Measurements from ENCODE around the gene ABL2. TPM values are rescaled to one million over a fixed set of nuclear protein-coding genes. Genes with fewer than 3 reads are reported as not detected.

Gene ABL2
- total RNA-seq, 1 donor from 2014 or later: 22.9 TPM

GRCh38 chr1:179208681-179209477, 20.6 kb downstream of the ABL2 start:
- Mint-ChIP-seq H3K36me3 (ENCODE audit: low read depth) (no peaks in the 10 kb centered on the region), H3K9me3 (no peaks in the 10 kb centered on the region), H3K27ac (ENCODE audit: unreplicated experiment) (no peak overlapping the region), H3K4me3 (no peak overlapping the region), H3K27me3 (ENCODE audit: low read depth) (no peaks in the 10 kb centered on the region), H3K4me1 (peaks cover 7% of the 10 kb centered on the region)
- TF ChIP-seq CTCF (conservative IDR thresholded peaks at IDR 0.05): no peak
- DNase-seq (ENCODE audit: low read depth, low spot score): no peak

GRCh38 chr1:179206812-179207211, 22.7 kb downstream of the ABL2 start:
- H3K27me3 Mint-ChIP-seq (ENCODE audit: low read depth): no peaks in the 10 kb centered on the region
- no peak for TF ChIP-seq CTCF (conservative IDR thresholded peaks at IDR 0.05)
- no peaks in the 10 kb centered on the region for H3K9me3 Mint-ChIP-seq
- H3K4me3 Mint-ChIP-seq: no peak overlapping the region
- H3K4me1 Mint-ChIP-seq: peaks cover 16% of the 10 kb centered on the region
- no peak for DNase-seq (ENCODE audit: low read depth, low spot score)
- no peaks in the 10 kb centered on the region for H3K36me3 Mint-ChIP-seq (ENCODE audit: low read depth)
- H3K27ac Mint-ChIP-seq (ENCODE audit: unreplicated experiment): no peak overlapping the region

GRCh38 chr1:179205284-179205683, 24.2 kb downstream of the ABL2 start:
- no peaks in the 10 kb centered on the region for H3K9me3 Mint-ChIP-seq
- DNase-seq (ENCODE audit: low read depth, low spot score): no peak
- H3K4me3 Mint-ChIP-seq: no peak overlapping the region
- H3K27me3 Mint-ChIP-seq (ENCODE audit: low read depth): no peaks in the 10 kb centered on the region
- TF ChIP-seq CTCF (conservative IDR thresholded peaks at IDR 0.05): no peak
- H3K27ac Mint-ChIP-seq (ENCODE audit: unreplicated experiment): no peak overlapping the region
- H3K4me1 Mint-ChIP-seq: peaks cover 16% of the 10 kb centered on the region
- no peaks in the 10 kb centered on the region for H3K36me3 Mint-ChIP-seq (ENCODE audit: low read depth)

- H3K4me3 Mint-ChIP-seq: no peak overlapping the region
- no peaks in the 10 kb centered on the region for H3K36me3 Mint-ChIP-seq (ENCODE audit: low read depth)
- no peak for DNase-seq (ENCODE audit: low read depth, low spot score)
- H3K27me3 Mint-ChIP-seq (ENCODE audit: low read depth): no peaks in the 10 kb centered on the region
- H3K9me3 Mint-ChIP-seq: no peaks in the 10 kb centered on the region
- TF ChIP-seq CTCF (conservative IDR thresholded peaks at IDR 0.05): no peak
- peaks cover 16% of the 10 kb centered on the region for H3K4me1 Mint-ChIP-seq
- no peak overlapping the region for H3K27ac Mint-ChIP-seq (ENCODE audit: unreplicated experiment)
Observed at GRCh38 chr1:179202161-179202560, 27.3 kb downstream of the ABL2 start.

- Mint-ChIP-seq H3K27me3 (ENCODE audit: low read depth) (no peaks in the 10 kb centered on the region), H3K4me3 (no peak overlapping the region), H3K27ac (ENCODE audit: unreplicated experiment) (no peak overlapping the region), H3K9me3 (no peaks in the 10 kb centered on the region), H3K36me3 (ENCODE audit: low read depth) (no peaks in the 10 kb centered on the region), H3K4me1 (peaks cover 9% of the 10 kb centered on the region)
- DNase-seq (ENCODE audit: low read depth, low spot score): no peak
- no peak for TF ChIP-seq CTCF (conservative IDR thresholded peaks at IDR 0.05)
Observed at GRCh38 chr1:179200586-179200985, 28.9 kb downstream of the ABL2 start.
